B cell (primary cell): ENCODE results near the gene IL22RA2. TPM values are rescaled to one million over a fixed set of nuclear protein-coding genes. Genes with fewer than 3 reads are reported as not detected.

ENCODE experiments used
- ATAC-seq: fragments of 200-7000 bp; cut with Tn5 transposase; one replicate; pipeline ENCODE4 v1.10.0; 2021; ENCODE audit warnings: low read depth, mild to moderate bottlenecking, moderate number of reproducible peaks, moderate library complexity
- CTCF ChIA-PET: fragments of 350-600 bp; sonication (Branson Sonifier 250); formaldehyde crosslinking; loops from one replicate; lab custom pipeline; 2021; ENCODE audit warnings: antibody characterized with exemption, inconsistent platforms; lab: Charles Lee
- POLR2A ChIA-PET: fragments of 350-600 bp; sonication (Branson Sonifier 250); formaldehyde crosslinking; loops from one replicate; lab custom pipeline; 2021; ENCODE audit warnings: antibody characterized with exemption; lab: Charles Lee
- DNase-seq: peaks from one replicate; pipeline ENCODE4 v3.0.0; 2013
- H2AFZ ChIP-seq: 2 replicates; pipeline ENCODE4 v1.6.1; 2012; ENCODE audit warnings: mild to moderate bottlenecking, low read depth, low read length; ENCODE audit not compliant: insufficient read depth, poor library complexity, severe bottlenecking
- H3K27ac ChIP-seq, 2 donors: 1 replicate in 1 of 2; 2 replicates in 1 of 2; pipeline ENCODE4 v1.5.1; 2012 to 2013; ENCODE audit warnings: low read length in 2 of 2, mild to moderate bottlenecking in 2 of 2, moderate library complexity in 1 of 2
- H3K27me3 ChIP-seq, 4 experiments: fragments of 200-600 bp in 1 of 4; sonication (generic) in 1 of 4; replicated peaks in 1 of 4; 1 replicate in 2 of 4; 2 replicates in 2 of 4; pipeline versions ENCODE4 v1.6.1 to v1.7.0; 2013 to 2016; ENCODE audit warnings: low read length in 3 of 4, mild to moderate bottlenecking in 2 of 4, mixed read lengths in 1 of 4, moderate library complexity in 1 of 4; ENCODE audit not compliant: insufficient read depth in 4 of 4, control insufficient read depth in 3 of 4; ENCODE audit errors: control extremely low read depth in 1 of 4
- H3K36me3 ChIP-seq, 2 experiments: replicated peaks in 1 of 2; 1 replicate in 1 of 2; 2 replicates in 1 of 2; pipeline versions ENCODE4 v1.6.1 to v1.7.1; 2013; ENCODE audit warnings: low read length in 1 of 2; ENCODE audit not compliant: insufficient read depth in 2 of 2, control insufficient read depth in 1 of 2; ENCODE audit errors: control extremely low read depth in 1 of 2, extremely low read depth in 1 of 2
- H3K4me1 ChIP-seq, 2 donors: fragments of 200-600 bp in 1 of 2; sonication (generic) in 1 of 2; 1 replicate in 1 of 2; 2 replicates in 1 of 2; pipeline versions ENCODE4 v1.5.1 to v1.6.1; 2013 to 2017; ENCODE audit warnings: low read length in 2 of 2; ENCODE audit not compliant: control insufficient read depth in 2 of 2, insufficient read depth in 2 of 2
- H3K4me2 ChIP-seq: replicated peaks from 2 replicates; pipeline ENCODE3; 2012; ENCODE audit warnings: mild to moderate bottlenecking, low read depth, low read length; ENCODE audit not compliant: poor library complexity, severe bottlenecking
- H3K4me3 ChIP-seq, 5 experiments: fragments of 200-600 bp in 1 of 5; sonication (generic) in 1 of 5; 1 replicate in 3 of 5; 2 replicates in 2 of 5; pipeline versions ENCODE4 v1.5.1 to v1.7.0; 2011 to 2016; ENCODE audit warnings: low read length in 4 of 5, mild to moderate bottlenecking in 4 of 5, low read depth in 2 of 5, control low read depth in 1 of 5, moderate library complexity in 1 of 5; ENCODE audit not compliant: insufficient read depth in 1 of 5; ENCODE audit errors: control extremely low read depth in 1 of 5, extremely low read depth in 1 of 5
- H3K79me2 ChIP-seq: fragments of 200-600 bp; sonication (generic); one replicate; pipeline ENCODE4 v1.6.0; 2016; ENCODE audit warnings: low read length; ENCODE audit not compliant: control insufficient read depth, insufficient read depth
- H3K9ac ChIP-seq: fragments of 200-600 bp; sonication (generic); 2 replicates; pipeline ENCODE4 v1.6.1; 2017; ENCODE audit warnings: mild to moderate bottlenecking, low read length, moderate library complexity
- H3K9me3 ChIP-seq, 3 donors: one replicate each; pipeline versions ENCODE4 v1.6.1 to v1.7.1; 2013; ENCODE audit warnings: low read length in 2 of 3; ENCODE audit not compliant: control insufficient read depth in 2 of 3, insufficient read depth in 1 of 3; ENCODE audit errors: control extremely low read depth in 1 of 3
- H4K20me1 ChIP-seq: 2 replicates; pipeline ENCODE4 v1.6.0; 2012; ENCODE audit warnings: mild to moderate bottlenecking, low read length; ENCODE audit not compliant: insufficient read depth, control insufficient read depth, poor library complexity, severe bottlenecking
- H3K27ac Mint-ChIP-seq: one replicate; pipeline ENCODE4 v1.8.0; 2021; ENCODE audit warnings: mixed read lengths
- H3K27me3 Mint-ChIP-seq: one replicate; pipeline ENCODE4 v1.8.0; 2021; ENCODE audit warnings: mixed read lengths
- H3K4me1 Mint-ChIP-seq: one replicate; pipeline ENCODE4 v1.8.0; 2021; ENCODE audit warnings: mixed read lengths
- H3K4me3 Mint-ChIP-seq: one replicate; pipeline ENCODE4 v1.8.0; 2021; ENCODE audit warnings: mixed read lengths
- H3K9me3 Mint-ChIP-seq: one replicate; pipeline ENCODE4 v1.8.0; 2022; ENCODE audit warnings: mixed read lengths; ENCODE audit not compliant: insufficient read depth
- EZH2 ChIP-seq: IDR thresholded peaks from 2 replicates; pipeline ENCODE4 v1.6.1; 2012; ENCODE audit warnings: borderline replicate concordance, low read depth, mild to moderate bottlenecking, moderate library complexity, low read length; ENCODE audit not compliant: insufficient read depth, poor library complexity, severe bottlenecking
- WGBS: methylation state at CpG from one replicate; pipeline ENCODE4 v1.1.5; 2013; ENCODE audit warnings: missing lambda C conversion rate; ENCODE audit not compliant: insufficient coverage; 5-methylcytosine and 5-hydroxymethylcytosine counted together
- intact Hi-C: fragments of 100-400 bp; cut with micrococcal nuclease; formaldehyde crosslinking; loops from one replicate; pipeline ENCODE4 v1.10.0; 2022
- polyA plus RNA-seq: library from polyadenylated mRNA; depleted of rRNA; stranded (reverse); fragments of >200 nt; gene quantifications from 2 replicates; pipeline ENCODE4 v1.2.3, GENCODE V29; 2012
- total RNA-seq, 2 donors: library from RNA; stranded (reverse); fragments of 120-200 nt in 1 of 2; gene quantifications; 1 replicate in 1 of 2; 2 replicates in 1 of 2; pipeline versions ENCODE4 v1.2.3 to v1.2.4, GENCODE V29; 2013 to 2022
- TF ChIP-seq, protein P1 (sequence below): fragments of 200-600 bp; IDR thresholded peaks from one replicate; pipeline ENCODE4 v1.8.0; 2022; ENCODE audit warnings: antibody characterized with exemption, mild to moderate bottlenecking

IL22RA2 gene
- total and polyA plus RNA-seq, 2 donors (not counting 1 experiment from before 2014, with no cell fraction given), result not detected

DNA sequence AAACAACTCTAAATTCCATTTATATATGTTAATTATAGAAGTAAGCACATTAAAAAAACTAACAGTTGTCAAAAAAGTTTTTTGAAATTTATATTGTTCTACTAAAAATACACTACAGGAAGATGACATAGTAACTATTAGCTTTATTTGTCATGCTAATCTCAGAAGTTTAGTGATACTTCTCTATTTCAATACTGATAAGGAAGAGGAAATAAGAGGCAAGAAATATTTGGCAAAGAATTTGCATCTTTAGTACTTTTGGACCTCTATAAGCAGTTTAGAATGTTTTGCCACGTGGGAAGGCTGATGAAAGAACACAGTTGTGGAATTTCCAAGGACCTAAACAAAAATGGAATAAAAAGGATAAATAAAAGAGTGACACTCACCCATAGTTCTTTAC, 33.1 kb upstream of the IL22RA2 start:
- Histone ChIP-seq H3K27ac (peak overlapping the region in 1 of 2 donors; percentile 43), H3K9me3 (peaks cover 0 to 24% (median 21%) of the 10 kb centered on the region in 3 donors), H3K79me2 (peaks cover 65% of the 10 kb centered on the region), H3K9ac (peak overlapping the region; percentile 2), H3K4me3 (no peak overlapping the region), H3K27me3 (no peaks in the 10 kb centered on the region), H3K4me1 (peaks cover 17 to 20% of the 10 kb centered on the region in 2 donors), H3K4me2 (peak overlapping the region; percentile 23), H3K36me3 (peaks cover 4 to 55% of the 10 kb centered on the region in 2 experiments), H2AFZ (no peak overlapping the region), H4K20me1 (peaks cover 5% of the 10 kb centered on the region)
- WGBS, result no CpG with 5 or more reads among the region's 1 CpG
- DNase-seq, result no peak
- no peak for ATAC-seq
- intact Hi-C loops, result no loop called here
- Mint-ChIP-seq H3K27me3 (no peaks in the 10 kb centered on the region), H3K9me3 (peaks cover 10% of the 10 kb centered on the region), H3K27ac (peak overlapping the region; percentile 54), H3K4me1 (peaks cover 60% of the 10 kb centered on the region), H3K4me3 (peak overlapping the region; percentile 61)
- CTCF ChIA-PET, result interaction anchor here (1.3 to 1.6 kb wide), 2 partner anchors 108 to 112 kb away, joined by 5 read pairs; no protein-coding TSS in a partner anchor
- POLR2A ChIA-PET, result no interaction called here
- TF ChIP-seq EZH2, result no peak
- TF ChIP-seq, protein P1, sequence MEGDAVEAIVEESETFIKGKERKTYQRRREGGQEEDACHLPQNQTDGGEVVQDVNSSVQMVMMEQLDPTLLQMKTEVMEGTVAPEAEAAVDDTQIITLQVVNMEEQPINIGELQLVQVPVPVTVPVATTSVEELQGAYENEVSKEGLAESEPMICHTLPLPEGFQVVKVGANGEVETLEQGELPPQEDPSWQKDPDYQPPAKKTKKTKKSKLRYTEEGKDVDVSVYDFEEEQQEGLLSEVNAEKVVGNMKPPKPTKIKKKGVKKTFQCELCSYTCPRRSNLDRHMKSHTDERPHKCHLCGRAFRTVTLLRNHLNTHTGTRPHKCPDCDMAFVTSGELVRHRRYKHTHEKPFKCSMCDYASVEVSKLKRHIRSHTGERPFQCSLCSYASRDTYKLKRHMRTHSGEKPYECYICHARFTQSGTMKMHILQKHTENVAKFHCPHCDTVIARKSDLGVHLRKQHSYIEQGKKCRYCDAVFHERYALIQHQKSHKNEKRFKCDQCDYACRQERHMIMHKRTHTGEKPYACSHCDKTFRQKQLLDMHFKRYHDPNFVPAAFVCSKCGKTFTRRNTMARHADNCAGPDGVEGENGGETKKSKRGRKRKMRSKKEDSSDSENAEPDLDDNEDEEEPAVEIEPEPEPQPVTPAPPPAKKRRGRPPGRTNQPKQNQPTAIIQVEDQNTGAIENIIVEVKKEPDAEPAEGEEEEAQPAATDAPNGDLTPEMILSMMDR, result no peak

DNA sequence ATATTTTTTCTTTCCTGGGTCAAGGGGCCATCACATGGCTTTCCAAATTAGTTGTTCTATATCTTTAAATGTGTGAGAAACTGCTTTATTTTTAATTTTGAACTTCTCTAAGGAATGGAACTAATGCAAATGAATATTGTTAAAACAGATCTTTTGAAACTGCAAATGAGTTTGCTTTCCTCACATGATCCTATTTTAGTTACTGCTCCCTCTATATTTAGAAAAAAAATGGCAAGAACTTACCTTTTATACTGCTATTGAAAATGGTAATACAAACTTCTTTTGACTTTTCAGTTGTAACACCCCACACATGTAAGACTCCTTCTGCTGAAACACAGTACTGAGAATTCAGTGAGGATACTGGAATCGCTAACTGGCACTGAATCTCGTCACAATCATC, 29.8 kb upstream of the IL22RA2 start:
- Mint-ChIP-seq H3K27me3 (no peaks in the 10 kb centered on the region), H3K4me1 (peaks cover 34% of the 10 kb centered on the region), H3K27ac (no peak overlapping the region), H3K9me3 (peaks cover 6% of the 10 kb centered on the region), H3K4me3 (no peak overlapping the region)
- ATAC-seq (no peak), DNase-seq (no peak)
- Histone ChIP-seq H3K9me3 (peaks cover 0 to 6% (median 6%) of the 10 kb centered on the region in 3 donors), H4K20me1 (no peaks in the 10 kb centered on the region), H3K4me3 (no peak overlapping the region), H2AFZ (no peak overlapping the region), H3K79me2 (peaks cover 42% of the 10 kb centered on the region), H3K9ac (no peak overlapping the region), H3K36me3 (peaks cover 8 to 65% of the 10 kb centered on the region in 2 experiments), H3K27ac (no peak overlapping the region), H3K4me2 (no peak overlapping the region), H3K4me1 (peaks cover 12 to 14% of the 10 kb centered on the region in 2 donors), H3K27me3 (no peaks in the 10 kb centered on the region)
- intact Hi-C loops, result loop anchor here (2.0 to 5.0 kb wide), 4 partner anchors 16 to 439 kb away; partner anchors contain the start of gene IFNGR1
- ChIA-PET CTCF (interaction anchor here (0.7 to 1.6 kb wide), 6 partner anchors 37 to 432 kb away, joined by 3 to 17 read pairs (median 4); no protein-coding TSS in a partner anchor), POLR2A (no interaction called here)
- TF ChIP-seq, protein P1, result no peak
- no peak for TF ChIP-seq EZH2
- no CpG with 5 or more reads among the region's 2 CpGs for WGBS
